IPS-18c (cell line): ENCODE data around the gene PTPRA.
"Not testable (repeated sequence)": the region's sequence is repeated elsewhere in the genome, so short reads cannot be mapped to it uniquely, and the experiment has no call there.

Experiments
- H3K4me3 ChIP-seq: 2 replicates; pipeline ENCODE4 v1.7.0; 2013; ENCODE audit warnings: low read depth, mild to moderate bottlenecking, low read length, moderate library complexity; ENCODE audit not compliant: insufficient read depth
- H3K9me3 ChIP-seq: one replicate; pipeline ENCODE4 v1.6.1; 2013; ENCODE audit warnings: mild to moderate bottlenecking, low read length, moderate library complexity; ENCODE audit not compliant: control insufficient read depth, insufficient read depth

PTPRA gene

GRCh38 chr20:2873747-2874041 lies 413 bp downstream of the PTPRA start:
- H3K9me3 ChIP-seq: no peaks in the 10 kb centered on the region
- peak overlapping the region; percentile 65 for H3K4me3 ChIP-seq

GRCh38 chr20:2874456-2874855 lies 1.2 kb downstream of the PTPRA start:
- H3K9me3 ChIP-seq: no peaks in the 10 kb centered on the region
- peak overlapping the region; percentile 65; the same call in 1 of the 2 replicates for H3K4me3 ChIP-seq

GRCh38 chr20:2875690-2876203 lies 2.5 kb downstream of the PTPRA start:
- no peak overlapping the region for H3K4me3 ChIP-seq
- H3K9me3 ChIP-seq: no peaks in the 10 kb centered on the region

GRCh38 chr20:2878515-2878914 lies 5.2 kb downstream of the PTPRA start:
- Histone ChIP-seq H3K4me3 (no peak overlapping the region), H3K9me3 (no peaks in the 10 kb centered on the region)

- Histone ChIP-seq H3K9me3 (no peaks in the 10 kb centered on the region), H3K4me3 (no peak overlapping the region)
Measured at GRCh38 chr20:2879146-2879545, 5.9 kb downstream of the PTPRA start.

GRCh38 chr20:2880650-2881049 lies 7.4 kb downstream of the PTPRA start:
- no peaks in the 10 kb centered on the region for H3K9me3 ChIP-seq
- H3K4me3 ChIP-seq: no peak overlapping the region

- H3K9me3 ChIP-seq: no peaks in the 10 kb centered on the region
- H3K4me3 ChIP-seq: no peak overlapping the region
Measured at GRCh38 chr20:2883726-2884637, 10.7 kb downstream of the PTPRA start.

- H3K9me3 ChIP-seq: no peaks in the 10 kb centered on the region
- H3K4me3 ChIP-seq: no peak overlapping the region
Measured at GRCh38 chr20:2887715-2888114, 14.4 kb downstream of the PTPRA start.

GRCh38 chr20:2888224-2888955 lies 15.1 kb downstream of the PTPRA start:
- Histone ChIP-seq H3K4me3 (no peak overlapping the region), H3K9me3 (no peaks in the 10 kb centered on the region)

GRCh38 chr20:2889209-2889608 lies 15.9 kb downstream of the PTPRA start:
- no peaks in the 10 kb centered on the region for H3K9me3 ChIP-seq
- H3K4me3 ChIP-seq: no peak overlapping the region

- Histone ChIP-seq H3K4me3 (no peak overlapping the region), H3K9me3 (no peaks in the 10 kb centered on the region)
Measured at GRCh38 chr20:2889797-2890196, 16.5 kb downstream of the PTPRA start.

- Histone ChIP-seq H3K9me3 (no peaks in the 10 kb centered on the region), H3K4me3 (no peak overlapping the region)
Measured at GRCh38 chr20:2890742-2891141, 17.5 kb downstream of the PTPRA start.

GRCh38 chr20:2891343-2891742 lies 18.1 kb downstream of the PTPRA start:
- Histone ChIP-seq H3K9me3 (no peaks in the 10 kb centered on the region), H3K4me3 (no peak overlapping the region)

GRCh38 chr20:2892376-2892775 lies 19.1 kb downstream of the PTPRA start:
- Histone ChIP-seq H3K9me3 (no peaks in the 10 kb centered on the region), H3K4me3 (no peak overlapping the region)

- Histone ChIP-seq H3K4me3 (no peak overlapping the region), H3K9me3 (no peaks in the 10 kb centered on the region)
Measured at GRCh38 chr20:2894221-2894620, 20.9 kb downstream of the PTPRA start.

GRCh38 chr20:2895154-2895553 lies 21.9 kb downstream of the PTPRA start:
- H3K9me3 ChIP-seq, H3K4me3 ChIP-seq: not testable (repeated sequence)

- no peaks in the 10 kb centered on the region for H3K9me3 ChIP-seq
- no peak overlapping the region for H3K4me3 ChIP-seq
Measured at GRCh38 chr20:2899243-2899642, 26.0 kb downstream of the PTPRA start.
